DMS79 treated with DMSO at 0.1 percent for 48 hours (cell line): ENCODE measurements around the gene MEX3D.

Source experiments
- DNase-seq: peaks from one replicate; lab custom pipeline; 2025; lab: John Stamatoyannopoulos, UW

MEX3D gene

DNA sequence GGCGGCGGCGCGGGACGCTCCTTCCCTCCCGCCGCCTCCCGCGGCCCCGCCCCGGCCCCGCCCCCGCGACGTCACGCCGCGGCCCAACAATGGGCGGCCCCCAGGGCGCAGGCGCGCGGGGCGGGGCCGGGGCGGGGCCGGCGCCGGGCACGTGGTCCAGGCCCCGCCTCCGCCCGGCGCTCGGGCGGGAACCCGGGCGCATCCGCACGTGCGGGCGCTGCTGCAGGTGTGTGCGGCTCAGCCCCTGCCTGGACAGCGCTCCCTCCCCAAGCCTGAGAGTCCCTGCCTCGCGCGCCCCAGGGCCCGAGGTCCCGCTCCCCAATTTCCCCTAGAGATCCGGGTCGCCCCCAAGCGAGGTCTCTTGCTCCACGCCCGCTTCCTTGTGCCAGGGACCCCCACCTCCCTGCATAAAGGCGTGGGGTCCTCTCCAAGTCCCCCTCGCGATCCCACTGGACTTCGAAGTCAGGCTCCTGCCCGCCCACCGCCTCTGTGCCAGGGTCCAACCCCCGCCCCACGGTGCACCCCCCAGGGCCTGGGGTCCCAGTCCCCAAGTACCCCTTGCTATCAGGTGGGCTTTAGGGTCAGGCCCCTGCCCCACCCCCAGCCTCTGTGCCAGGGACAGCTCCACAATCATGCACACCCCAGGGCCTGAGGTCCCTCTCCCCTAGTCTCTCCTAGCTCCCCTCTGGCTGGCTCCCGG is at the start of gene MEX3D:
Gene MEX3D, minus strand, starts transcription at position 6 of the 700 bp plus-strand sequence. CDS start 267 bp downstream, outside the sequence.
- DNase-seq: peak; percentile 13

DNA sequence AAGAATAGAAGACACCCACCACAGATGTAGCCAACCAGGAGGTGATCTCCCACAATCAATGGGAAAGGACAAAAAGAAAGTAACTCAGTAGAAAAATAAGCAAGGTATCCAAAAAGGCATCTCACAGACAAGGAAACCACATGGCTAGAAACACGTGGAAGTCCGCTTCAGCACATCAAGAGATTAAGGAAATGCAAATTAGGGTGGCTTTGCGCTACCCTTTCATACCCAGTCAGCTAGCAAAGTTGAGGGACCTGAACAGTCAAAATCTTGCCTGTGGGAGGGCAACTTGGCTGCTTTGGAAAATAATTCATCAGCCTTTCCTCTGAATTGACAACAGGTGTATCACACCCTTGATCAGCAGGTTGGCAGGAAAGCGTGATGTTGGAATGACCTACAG is 48.8 kb upstream of the MEX3D start:
- DNase-seq: no peak

DNA sequence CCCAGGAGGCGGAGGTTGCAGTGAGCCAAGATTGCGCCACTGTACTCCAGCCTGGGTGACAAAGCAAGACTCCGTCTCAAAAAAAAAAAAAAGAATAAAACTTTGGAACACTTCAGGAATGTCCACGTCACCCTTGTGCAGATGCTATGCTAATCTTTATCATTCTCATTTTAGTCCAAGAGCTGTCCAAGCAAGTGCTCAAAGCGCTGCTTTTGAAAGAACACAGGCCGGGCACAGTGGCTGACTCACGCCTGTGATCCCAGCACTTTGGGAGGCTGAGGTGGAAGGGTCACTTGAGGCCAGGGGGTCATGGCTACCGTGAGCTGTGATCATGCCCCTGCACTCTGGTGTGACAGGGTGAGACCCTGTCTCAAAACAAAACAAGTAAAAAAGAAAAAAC is 48.3 kb upstream of the MEX3D start:
- DNase-seq: no peak

DNA sequence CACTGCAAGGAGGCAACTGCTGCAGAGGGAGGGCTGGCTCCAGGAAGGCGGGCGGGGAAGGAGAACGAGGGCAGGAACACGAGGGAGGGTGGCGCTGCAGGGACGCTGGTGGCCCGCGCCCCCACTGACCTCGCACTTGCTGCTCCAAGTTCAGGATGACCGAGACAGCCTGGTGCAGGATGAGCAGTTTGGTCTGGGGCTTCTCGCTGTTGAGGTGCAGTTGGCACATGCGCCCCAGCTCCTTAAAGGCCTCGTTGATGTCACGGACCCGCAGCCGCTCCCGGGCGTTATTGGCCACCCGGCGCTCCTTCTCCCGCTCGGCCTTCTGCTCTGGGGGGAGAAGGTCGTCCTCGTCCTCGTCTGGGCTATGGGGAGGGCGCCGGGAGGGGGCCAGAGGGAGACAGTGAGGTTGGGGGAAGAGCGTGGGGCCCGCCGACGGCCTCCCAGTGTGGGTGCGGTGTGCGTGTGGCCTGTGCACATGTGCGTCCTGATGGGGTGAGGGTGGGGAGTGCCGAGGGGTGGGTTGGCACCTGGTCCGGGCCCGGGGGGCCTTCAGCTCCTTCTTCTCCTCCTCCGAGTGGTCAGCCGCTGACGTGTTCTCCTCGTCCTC is 47.1 kb upstream of the MEX3D start:
- DNase-seq: no peak

DNA sequence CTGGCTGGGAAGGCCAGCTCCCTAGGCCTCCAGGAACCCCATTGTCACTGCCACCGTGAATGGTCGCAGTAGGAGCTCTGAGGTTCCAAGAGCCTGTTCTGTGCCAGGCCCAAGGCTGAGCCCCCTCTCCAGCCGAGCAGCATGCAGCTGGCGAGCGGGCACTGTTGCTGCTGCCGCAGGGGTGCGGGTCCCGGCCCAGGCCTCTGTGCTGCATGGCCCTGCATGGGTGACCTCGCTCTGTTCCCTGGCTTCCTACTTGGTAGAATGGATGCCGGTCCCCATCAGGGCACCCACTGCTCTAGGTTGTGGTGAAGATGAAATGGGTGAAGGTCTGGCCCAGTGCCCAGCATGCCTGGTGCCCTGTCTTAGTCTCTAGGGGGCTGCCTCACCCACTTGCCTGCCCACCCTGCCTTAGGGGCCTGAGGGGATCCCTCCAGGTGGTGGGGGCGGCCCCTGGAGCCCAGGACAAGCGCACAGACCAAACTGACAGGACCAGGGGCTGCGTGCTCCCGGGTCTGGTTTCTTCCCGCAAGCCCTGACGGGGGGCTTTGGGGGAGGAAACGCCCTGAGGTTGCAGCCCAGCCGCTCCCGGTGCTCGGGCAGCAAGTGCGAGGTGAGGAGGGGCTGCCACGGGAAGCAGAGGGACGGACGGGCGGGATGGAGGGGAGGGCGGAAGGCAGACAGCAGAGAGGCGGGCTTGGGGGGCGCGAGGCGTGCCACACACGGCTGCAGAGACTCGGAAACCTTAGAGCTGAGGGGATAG is 45.9 kb upstream of the MEX3D start:
- no peak for DNase-seq

DNA sequence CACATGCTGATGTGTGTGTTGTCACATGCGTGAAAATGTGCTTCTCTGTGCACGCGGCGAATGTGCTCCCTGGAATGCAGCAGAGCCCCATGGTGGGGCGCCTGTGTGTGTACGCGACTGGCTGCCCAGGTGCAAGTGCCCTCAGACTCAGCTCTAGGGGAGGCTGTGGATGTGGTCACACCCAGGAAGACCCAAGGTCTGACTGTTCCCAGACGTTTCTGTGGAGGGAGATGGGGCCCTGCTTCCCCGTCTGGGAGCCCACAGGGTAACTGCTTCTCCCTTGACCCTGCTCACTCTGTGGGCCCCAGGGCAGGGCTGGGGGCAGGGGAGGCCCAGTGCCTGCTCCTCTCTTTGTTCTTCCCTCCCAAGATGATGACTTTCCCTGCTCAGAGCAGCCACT is 45.0 kb upstream of the MEX3D start:
- no peak for DNase-seq

DNA sequence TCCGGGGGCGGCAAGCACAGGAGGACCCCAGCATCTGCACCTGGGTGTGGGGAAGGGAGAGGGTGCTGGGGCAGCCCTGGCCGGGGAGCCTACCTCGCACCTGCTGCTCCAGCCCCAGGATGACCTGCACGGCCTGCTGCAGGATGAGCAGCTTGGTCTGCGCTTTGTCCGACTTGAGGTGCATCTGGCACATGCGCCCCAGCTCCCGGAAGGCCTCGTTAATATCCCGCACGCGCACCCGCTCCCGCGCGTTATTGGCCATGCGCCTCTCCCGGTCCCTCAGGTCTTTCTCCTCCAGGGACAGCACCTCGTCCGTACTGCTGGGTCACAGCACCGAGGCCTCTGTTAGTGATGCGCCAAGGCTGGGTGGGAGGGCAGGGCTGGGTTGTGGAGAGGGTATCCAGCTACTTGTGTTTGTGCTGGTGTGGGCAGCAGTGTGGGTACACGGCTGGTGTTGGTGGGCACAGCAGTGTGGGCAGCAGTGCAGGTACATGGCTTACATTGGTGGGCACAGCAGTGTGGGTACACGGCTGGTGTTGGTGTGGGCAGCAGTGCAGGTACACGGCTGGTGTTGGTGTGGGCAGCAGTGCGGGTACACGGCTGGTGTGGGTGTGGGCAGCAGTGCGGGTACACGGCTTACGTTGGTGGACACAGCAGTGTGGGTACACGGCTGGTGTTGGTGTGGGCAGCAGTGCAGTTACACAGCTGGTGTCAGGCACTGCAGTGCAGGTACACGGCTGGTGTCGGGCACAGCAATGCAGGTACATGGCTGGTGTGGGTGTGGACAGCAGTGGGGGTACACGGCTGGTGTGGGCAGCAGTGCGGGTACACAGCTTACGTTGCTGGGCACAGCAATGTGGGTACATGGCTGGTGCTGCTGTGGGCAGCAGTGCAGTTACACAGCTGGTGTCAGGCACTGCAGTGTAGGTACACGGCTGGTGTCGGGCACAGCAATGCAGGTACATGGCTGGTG is 44.3 kb upstream of the MEX3D start:
- no peak for DNase-seq

DNA sequence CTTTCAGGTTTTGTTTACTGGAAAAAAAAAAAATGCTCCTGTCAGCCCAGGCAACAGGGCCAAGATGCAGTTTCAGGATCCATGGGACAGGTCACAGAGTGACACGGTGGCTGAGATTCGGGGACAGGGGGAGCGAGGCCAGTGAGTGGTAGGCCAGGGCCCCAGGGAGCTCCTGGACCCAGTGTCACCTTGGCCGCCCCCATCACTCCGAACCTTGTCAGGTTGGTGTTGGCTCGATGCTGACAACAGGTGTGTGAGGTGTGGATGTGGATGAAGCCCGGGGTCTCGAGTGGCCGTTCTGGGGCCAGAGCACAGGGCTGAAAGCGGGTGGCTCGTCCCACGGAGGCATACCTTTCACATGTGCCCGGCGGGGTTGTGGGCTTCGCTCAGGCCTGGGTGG is 43.2 kb upstream of the MEX3D start:
- no peak for DNase-seq

DNA sequence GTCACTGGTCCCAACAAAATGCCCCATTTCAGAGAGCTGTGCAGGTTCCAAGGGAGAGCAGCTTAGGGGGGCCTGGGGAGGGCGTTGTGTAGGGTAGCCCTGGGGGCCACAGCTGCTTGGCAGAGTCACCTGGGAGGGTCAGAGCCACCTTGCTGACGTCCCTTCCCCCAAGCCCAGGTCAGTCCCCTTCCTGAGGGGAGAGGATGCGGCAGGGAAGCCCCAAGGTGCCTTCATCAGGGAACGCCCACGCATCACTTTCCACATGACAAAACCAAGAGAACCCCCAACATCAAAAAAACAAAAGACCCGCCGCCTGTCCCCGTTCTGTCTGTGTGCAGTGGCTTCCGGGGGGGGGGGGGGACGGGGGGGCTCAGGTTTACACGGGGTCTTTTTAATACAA is 42.5 kb upstream of the MEX3D start:
- DNase-seq: no peak

DNA sequence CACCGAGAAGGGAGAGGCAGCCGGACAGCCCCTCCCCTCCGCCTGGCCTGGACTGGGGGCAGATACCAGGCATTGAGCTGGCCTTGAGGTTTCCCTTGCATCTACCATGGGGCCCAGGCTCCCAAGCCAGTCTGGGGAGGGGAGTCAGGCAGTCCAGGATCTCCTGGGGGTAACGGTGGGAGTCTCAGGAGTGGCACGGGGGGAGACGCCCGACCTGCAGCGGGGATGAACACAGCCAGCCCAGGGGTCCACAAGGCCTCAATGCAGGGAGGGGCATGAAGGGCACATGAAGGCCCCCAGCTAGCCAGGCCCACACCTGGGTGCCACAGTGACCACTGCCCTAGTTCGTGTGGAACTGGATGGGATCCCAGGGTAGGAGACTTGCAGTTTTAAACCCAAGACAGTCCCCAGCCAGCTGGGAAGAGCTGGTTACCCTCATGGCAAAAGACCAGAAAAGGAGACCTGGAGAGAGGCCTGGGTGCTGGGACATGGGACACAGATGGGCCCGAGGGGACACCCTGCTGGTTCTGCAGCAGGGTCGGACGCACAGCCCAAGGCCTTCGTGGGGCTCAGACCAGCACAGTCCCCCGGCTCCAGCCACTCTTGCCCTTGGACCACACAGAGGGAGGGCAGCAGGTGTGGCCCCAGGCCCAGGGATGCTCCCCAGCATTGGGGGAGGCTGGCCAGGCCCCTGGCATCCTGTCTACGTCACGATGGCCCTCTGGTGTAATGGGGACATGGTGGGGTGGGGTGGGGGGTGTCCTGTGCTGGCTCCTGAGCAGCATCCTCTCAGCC is 41.8 kb upstream of the MEX3D start:
- DNase-seq: no peak

DNA sequence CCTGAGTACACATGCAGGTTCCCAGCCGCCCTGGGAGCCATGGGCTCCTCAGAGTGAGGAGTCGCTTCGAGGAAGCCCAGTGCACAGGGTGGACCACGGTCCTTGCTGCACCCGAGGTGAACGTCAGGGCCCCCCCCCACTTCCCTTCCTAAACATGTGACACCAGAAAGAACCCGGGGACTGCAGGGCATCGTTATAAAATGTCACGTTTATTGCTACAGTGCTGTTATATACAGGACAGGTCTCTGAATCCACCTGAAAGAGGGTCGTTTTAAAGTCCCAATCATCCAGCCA is 40.9 kb upstream of the MEX3D start:
- no peak for DNase-seq

DNA sequence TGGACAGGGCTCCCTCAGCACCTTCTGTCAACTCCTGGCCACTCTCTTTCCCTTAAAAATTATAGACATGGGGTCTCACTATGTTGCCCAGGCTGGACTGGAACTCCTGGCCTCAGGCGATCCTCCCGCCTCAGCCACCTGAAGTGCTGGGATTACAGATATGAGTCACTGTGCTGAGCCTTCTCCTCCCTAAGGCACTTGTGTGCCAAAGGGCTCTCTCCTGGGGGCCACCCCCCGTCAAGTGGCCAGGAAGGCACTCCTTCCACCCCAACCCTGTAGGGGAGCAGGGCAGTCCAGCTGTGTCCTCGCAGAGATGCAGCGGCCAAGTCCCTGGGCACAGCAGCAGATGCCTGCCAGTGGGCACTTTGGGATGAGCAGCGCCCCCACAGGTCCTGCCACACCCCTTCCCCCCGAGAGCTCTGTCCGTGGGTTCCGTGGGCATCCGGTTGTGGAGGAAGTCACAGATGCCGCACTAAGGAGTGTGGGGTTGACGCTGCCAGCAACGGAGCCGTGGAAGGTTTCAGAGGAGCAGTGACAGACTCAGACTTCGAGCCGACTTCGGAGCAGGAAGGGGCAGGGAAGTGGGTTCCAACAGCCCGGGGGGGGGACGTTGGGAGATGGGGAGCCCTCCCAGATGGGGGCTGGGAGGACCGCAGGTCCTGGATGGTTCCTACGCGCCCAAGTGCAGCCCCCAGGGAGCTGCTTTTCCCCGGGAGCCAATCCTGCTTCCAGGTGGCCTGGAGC is 40.4 kb upstream of the MEX3D start:
- no peak for DNase-seq

DNA sequence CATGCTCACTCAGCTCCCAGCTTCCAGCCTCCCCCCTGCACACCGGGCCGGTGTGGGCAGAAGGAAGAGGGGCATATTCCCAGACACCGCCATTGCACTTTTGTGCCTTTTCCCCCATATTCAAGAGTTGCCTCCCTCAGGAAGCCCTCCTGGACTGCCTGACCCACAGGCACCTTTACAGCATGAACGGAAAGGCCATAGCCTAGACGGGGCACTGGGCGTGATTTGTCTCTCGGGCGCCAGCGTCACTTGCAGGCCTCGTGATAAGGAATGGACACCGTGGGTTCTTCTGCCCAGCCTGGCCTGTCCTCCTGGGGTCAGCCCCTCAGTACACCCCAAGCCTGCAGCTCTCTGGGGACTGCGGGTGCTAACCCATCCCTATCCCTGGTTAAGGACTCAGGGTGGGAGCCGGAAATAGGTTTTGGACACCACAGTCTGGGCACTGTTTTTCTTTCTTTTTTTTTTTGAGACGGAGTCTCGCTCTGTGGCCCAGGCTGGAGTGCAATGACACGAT is 38.1 kb upstream of the MEX3D start:
- no peak for DNase-seq

DNA sequence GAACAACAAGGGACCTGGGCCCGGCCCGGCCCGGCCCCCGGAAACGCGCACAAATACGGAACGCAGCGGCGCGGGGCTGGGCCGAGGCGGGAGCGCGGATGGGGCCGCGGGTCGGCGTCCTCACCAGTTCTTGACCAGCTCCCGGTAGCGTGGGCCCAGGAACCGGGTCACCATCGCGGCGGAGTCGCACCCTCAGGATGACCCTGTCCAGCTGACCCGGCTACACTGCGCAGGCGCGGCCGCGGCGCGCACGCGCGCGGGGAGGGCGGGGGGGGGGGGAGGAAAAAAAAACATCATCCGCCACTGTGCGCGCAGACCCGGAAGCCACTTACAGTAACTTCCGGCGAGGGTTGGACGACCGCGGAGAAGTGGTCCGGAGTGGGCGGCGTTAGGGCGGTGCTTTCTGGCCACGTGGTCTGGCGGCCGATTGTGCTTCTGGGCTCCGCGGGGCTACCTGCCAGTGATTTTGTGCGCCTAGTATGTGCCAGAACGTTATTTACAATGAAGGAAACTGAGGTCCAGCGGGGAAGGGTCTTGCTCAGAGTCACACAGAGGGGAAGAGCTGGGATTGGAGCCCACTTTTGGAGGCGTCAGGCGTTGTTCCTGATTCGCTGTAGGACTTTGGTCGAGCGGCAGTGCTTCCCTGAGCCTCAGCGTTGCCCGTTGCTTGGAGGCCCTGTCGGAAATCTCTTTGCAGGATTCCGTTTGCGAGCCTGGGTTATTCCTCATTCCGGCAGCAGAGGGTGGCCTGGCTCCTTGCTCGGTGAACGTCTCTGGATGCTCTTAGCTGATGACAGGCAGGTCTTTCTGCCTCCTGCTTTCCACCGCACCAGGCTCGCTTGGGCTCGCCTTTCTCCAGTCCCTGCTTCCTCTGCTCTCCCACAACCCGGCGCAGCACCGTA is 37.4 kb upstream of the MEX3D start, which contains the start of gene UQCR11:
Gene UQCR11, minus strand, starts transcription at position 227 of the 902 bp plus-strand sequence. Its CDS starts 53 bp downstream, at position 174.
- peak; percentile 95 for DNase-seq

DNA sequence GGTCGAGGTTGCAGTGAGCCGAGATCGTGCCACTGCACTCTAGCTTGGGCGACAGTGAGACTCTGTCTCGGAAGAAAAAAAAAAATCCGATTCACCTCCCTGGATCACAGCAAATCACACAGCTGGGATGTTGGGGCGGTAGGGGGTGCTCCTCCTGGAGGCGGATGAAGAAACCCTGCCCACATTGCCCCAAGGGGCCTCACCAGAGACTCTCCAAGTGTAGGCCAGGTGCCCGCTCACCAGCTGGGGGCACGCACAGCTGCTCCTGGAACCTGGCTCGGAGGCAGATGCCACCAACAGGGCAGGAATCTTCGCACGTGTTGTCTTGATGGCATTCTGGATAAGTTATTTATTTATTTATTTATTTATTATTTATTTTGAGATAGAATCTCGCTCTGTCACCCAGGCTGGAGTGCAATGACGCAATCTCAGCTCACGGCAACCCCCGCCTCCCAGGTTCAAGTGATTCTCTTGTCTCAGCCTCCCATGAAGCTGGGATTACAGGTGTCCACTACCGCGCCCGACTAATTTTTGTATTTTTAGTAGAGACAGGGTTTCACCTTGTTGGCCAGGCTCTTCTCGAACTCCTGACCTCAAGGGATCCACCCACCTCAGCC is 34.1 kb upstream of the MEX3D start:
- DNase-seq: no peak

DNA sequence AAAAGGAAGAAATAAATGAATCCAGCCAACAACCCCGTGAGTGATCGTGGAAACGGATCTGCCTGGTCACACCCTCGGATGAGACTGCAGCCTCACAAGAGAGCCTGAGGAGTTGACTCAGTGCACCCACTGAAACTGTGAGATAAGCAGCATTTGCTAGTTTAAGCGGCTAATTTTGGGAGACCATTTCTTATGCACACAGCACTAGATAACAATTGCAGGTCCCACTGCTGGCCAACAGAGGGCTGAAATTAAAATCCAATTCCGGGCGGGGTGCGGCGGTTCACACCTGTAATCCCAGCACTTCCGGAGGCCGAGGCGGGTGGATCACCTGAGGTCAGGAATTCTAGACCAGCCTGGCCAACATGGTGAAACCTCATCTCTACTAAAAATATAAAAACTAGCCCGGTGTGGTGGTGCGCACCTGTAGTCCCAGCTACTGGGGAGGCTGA is 33.5 kb upstream of the MEX3D start:
- DNase-seq: no peak

DNA sequence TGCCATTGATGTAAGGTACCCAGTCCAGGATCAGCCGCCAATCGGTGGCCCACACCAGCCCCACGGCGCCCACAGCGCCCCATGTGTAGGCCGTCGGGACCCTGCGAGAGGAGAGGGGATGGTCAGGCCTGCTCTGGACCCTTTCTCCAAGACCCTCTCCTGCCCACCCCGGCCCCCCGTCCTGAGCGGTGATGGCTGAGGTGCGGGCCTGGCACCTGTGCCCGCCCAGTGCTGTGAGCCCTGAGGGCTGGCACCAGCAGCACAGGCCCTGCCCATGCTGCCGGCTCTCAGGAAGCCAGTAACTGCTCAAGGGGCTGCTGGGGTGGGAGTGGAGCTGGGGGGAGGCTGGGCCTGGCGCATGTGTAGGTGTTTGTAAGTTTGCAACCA is 31.3 kb upstream of the MEX3D start:
- DNase-seq: no peak

DNA sequence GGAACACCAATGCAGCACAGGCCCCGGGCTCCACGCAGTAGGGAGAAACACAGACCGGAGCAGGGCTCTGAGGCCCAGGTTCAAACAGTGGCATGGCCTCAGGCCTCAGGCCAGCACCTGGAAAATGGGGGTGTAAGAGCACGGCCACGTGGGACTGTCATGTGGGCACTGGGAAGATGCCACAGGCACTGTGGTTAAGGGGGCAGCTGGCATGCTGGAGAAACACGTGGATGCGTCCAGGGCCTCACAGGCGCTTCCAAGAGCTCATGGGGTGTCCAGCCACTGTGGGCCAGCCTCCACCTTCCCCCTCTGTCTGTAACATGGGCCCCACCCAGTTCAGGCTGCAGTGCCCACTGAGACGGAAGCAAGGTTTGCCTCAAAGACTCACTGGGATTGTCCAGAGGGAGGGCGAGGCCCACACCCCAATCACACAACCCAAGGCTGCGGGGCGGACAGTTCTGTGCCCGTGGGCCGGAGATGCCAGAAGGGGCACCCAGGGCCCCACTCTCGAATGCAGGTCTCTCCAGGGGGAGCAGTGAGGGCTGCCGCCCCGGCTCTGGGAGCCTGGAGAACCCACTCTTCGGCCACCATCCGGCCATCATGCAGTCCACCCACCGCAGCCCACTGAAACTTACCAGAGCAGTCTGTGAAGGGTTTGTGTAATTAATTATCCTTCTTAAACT is 30.8 kb upstream of the MEX3D start:
- no peak for DNase-seq
